ENCODE results near the gene CDH4.

The CDH4 gene

GRCh38 chr20:61605862-61606557 lies 353.9 kb downstream of the CDH4 start:
- no peak for DNase-seq (ENCODE audit: low read depth)

DNA sequence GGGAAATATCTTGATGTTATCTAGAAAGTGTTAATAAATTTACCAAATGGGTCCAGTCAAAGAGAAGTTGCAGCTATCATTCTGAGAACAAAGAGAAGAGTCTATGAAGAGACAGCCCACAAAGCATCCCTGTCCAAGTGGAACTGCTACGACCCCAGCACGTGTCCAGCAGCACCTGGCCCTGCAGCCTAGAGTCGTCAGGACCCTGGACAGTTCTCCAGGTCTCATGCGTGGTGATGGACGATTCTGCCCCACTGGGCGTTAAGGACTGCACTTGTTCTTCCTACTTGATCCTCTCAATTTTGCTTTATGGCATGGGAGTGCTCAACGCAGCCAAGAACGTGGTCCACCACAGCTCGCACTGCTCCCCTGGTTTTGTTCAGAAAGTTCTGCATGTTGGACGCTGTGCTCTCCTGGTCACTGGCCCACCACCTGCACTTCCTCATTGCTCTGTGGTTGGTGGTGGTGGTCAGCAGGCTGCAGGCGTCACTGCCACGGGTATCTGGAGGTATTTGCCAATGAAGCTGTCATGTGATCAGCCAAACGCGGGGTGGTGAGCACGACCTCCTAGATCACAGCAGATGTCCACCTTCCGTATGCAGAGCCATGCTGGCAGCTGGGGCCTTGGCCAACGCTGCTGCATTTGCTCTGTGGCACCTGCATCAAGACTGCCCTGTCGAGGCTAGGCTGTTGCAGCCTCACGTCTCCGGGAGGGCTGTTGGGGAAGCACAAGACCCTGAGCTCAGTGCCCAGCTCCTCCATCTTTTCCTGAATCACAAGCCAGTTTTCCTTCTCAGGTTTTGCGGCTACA lies 356.4 kb downstream of the CDH4 start:
- DNase-seq (ENCODE audit: low read depth): peak; percentile 15

- DNase-seq (ENCODE audit: low read depth): no peak
Observed at GRCh38 chr20:61609461-61609860, 357.4 kb downstream of the CDH4 start.

- DNase-seq (ENCODE audit: low read depth): no peak
Observed at GRCh38 chr20:61611401-61612180, 359.5 kb downstream of the CDH4 start.

DNA sequence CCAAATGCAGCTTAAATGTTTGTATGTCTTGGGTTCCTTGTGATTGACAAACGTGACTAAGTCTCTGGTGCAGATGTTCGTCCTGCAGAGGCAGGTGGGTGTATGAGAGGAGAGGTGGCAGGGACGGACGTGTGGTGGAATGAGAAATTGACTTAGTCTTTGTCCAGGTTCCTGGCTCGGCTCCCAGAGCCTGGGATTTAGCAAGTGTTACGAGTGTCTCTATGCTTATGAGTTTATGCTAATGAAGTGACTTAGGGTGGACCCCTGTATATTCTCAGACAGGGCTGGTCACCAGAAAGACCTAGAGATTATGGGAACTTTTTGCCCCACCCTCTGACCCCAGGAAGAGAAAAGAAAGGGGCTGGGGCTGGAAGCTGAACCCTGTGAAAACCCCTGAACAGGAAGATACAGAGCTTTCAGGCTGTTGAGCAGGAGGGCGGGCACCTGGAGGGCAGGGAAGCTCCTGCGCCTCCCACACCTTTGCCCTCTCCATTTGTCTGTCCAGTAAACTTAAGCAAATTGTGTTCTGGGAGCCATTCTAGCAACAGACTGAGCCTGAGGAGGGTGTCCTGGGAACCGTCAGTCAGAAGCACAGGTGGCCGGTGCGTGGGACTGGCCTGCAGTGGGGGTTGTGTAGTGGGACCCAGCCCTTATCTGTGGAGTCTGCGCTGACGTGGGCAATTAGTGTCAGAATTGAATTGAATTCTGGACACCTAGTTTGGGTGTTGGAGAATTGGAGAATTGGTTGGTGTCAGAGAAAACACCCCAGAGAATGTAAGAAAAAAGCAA lies 362.1 kb downstream of the CDH4 start:
- DNase-seq (ENCODE audit: low read depth): no peak

GRCh38 chr20:61614706-61615100 lies 362.6 kb downstream of the CDH4 start:
- no peak for DNase-seq (ENCODE audit: low read depth)

DNA sequence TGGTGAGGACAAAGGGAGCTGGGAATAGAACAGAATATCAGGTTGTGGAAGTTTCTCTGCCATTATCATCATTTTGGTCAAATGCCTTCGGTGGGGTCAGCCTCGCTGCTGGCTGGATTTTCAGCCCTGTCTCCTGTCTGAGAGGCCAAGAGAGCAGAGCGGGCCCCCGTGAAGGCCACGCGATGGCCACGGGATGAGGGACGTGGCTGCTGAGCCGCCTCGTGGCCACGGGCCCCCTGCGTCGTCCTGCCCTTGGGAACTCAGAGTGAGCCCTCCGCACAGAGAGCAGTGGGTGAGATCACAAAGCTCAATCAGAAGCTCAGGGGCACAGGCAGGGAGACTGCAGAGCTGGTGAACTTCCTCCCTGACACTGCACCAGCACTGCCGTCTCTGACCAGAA lies 363.7 kb downstream of the CDH4 start:
- DNase-seq (ENCODE audit: low read depth): no peak

- DNase-seq (ENCODE audit: low read depth): no peak
Observed at GRCh38 chr20:61619751-61620150, 367.7 kb downstream of the CDH4 start.

DNA sequence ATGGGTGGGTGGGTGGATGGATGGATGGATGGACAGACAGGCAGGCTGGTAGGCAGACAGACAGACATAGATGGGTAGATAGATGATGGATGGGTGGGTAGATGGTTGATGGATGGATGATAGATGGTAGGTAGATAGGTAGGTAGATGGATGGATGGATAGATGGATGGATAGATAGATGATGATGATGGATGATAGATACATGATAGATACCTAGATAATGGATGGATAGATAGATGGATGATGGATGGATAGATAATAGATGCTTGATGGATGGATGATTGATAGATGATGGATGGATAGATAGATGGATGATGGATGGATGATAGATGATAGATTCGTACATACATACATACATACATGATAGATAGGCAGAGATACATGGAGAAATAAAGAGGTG lies 368.1 kb downstream of the CDH4 start:
- DNase-seq (ENCODE audit: low read depth): no peak

DNA sequence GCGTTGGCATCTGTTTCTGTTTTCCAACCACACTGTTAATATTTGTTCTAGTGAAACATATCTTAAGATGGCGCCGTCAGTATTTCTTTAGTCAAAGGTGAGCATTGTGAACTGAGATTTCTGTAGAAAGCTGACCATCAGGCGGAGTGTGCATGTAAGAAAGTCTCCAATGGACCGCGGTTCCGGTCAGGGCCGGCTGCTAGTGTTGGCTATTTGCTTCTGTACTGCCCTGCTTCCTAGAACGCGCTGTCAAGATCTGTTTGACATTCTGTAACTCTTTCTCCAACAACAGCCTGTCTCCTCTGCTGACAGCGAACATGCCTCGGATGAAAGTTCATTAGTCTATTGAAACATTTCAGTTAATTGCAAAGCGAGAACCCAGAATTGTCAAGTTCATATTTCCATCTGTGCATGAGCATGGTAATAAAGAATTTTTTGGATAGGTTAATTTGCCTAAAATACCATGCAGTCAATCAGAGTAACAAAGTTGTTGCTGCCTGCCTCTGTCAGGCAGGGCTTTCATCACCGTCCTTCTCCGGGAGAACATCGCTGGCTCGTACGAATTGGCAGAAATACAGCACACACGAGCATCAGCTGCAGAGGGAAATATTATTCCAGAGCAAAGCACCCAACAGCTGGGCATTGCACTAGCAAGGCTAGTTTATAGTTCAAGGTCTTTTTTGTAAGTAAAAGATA lies 369.1 kb downstream of the CDH4 start:
- no peak for DNase-seq (ENCODE audit: low read depth)

DNA sequence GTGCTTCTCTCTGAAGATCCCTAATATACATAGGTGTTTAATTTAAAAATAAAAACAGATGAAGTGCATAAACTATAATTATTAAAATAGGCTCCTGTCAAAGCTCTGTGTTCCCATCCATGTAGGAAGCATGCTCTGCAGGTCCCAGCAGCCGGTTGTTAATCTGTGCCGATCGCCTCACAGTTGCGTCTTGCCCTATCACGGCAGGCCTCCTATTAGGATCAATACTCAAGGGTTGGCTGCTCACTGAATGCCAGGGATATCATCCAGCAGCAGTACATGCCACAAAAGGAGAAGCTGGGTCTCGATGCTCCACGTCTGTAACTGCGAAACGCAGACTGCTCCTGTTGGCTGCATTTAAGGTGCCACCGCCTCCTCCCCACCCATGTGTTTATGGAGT lies 369.8 kb downstream of the CDH4 start:
- no peak for DNase-seq (ENCODE audit: low read depth)

DNA sequence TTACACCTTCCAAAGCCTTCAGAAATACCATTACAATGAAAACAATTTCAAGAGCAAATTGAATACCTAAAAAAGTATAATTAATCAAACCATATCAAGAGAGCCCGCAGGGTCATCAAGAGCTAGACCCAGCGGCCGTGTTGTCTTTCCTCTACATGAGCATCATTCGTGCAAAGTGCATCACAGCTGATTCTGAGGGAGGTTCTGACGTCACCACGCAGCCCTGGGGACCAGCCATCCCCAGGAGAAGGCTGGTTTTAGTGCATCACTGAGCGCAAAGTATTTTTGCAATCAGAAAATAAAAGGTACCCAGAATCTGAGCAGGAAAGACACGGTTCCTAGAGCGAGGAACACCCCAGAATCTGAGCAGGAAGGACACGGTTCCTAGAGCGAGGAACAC lies 371.4 kb downstream of the CDH4 start:
- no peak for DNase-seq (ENCODE audit: low read depth)

DNA sequence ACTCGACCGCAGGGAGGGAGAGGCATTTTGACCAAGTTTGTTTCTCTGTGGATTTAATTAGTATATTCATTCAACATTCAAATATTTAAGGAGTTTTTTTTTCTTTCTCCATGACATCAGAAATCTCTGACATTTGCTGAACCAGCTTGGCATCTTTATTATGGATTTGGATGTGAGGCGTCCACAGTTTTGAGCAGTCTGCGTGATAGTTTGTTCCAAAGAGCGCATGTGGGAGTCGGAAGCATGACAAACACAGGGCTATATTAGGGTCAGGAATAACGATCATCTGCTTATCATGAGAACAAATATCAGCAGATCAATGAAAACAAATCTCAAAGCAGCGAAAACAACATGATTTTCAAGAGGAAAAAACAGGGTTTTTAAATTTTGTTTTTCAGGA lies 373.2 kb downstream of the CDH4 start:
- DNase-seq (ENCODE audit: low read depth): no peak

DNA sequence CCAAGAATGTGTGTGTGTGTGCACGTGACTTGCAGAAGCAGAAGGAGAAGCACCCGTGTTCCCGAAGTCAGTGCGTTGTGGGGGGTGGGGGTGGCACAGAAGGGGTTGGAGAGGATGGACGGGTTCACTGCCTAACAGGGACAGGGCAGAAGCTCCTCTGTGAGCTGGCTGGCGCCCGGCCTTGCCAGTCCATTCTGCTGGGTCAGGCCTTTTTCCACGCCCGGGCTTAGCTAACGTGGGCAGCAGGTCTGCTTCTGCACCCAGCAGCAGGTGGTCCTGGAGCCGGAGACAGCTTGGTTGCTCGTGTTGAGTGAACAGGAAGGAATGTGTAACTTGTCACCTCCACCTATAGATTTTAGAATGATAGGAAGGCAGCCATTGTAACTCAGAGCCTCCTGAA lies 374.4 kb downstream of the CDH4 start:
- no peak for DNase-seq (ENCODE audit: low read depth)

- no peak for DNase-seq (ENCODE audit: low read depth)
Observed at GRCh38 chr20:61627791-61628415, 375.8 kb downstream of the CDH4 start.

DNA sequence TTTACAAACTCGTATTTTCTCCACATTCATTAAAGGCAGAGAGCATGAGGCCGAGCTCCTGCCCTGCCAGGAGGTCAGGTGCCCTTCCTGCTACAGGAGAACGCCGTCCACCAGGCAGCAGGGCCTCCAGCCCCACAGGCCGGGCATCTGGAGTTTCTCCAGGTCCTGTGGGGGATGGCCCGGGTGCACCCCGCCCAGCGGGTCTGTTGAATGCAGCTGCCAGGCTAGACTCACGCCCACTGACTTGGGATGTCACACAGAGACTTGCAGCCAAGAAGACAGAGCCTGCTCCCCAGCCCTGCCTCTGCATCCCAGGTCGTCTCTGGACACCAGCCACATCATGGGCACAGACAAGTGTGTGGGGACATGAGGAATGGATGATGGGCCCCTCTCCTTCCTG lies 376.4 kb downstream of the CDH4 start:
- no peak for DNase-seq (ENCODE audit: low read depth)

GRCh38 chr20:61628901-61629601 lies 377.0 kb downstream of the CDH4 start:
- no peak for DNase-seq (ENCODE audit: low read depth)

- DNase-seq (ENCODE audit: low read depth): no peak
Observed at GRCh38 chr20:61629602-61630390, 377.7 kb downstream of the CDH4 start.

DNA sequence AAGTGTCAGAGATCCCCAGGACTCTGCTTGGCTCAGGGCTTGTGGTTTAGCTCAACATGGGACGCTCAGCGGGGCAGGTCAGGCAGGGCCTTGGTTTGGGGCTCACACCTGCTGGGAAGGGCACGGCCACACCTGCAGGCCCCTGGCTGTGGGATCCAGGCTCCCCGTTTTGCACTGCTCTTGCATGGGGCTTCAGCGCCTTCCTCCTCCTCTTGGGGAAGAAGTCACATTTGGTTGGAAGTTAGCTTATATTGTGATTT lies 378.3 kb downstream of the CDH4 start:
- no peak for DNase-seq (ENCODE audit: low read depth)

DNA sequence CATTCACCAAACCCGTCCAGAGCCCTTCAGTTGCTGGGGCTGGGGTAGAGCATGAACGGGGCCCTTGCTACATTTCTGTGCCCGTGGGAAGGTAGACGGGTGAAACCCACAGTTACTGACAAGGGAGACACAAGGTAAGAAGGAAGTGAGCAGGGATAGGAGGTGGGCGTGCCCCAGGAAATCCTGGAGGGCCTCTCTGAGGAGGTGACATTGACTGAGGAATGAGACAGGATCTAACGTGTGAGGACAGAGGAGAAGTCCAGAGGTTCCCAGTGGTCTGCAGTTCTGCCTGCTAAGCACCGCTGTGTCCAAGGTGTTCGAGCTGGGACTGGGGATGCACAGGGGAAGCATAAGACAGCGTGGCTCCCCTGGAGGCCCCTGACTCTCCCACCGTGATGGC lies 378.8 kb downstream of the CDH4 start:
- DNase-seq (ENCODE audit: low read depth): no peak

All from iris pigment epithelial cell (primary cell).